Globus pallidus (tissue), 1 donor: ENCODE data around the gene C11orf58.

ENCODE experiments used
- DNase-seq: peaks from one replicate; pipeline ENCODE4 v3.0.0-alpha.2; 2015; ENCODE audit warnings: low spot score

The C11orf58 gene

GRCh38 chr11:16738193-16738946 is at the start of gene C11orf58:
C11orf58 (plus strand) TSS chr11:16738647; CDS start chr11:16738779, 132 bp downstream.
- peak; percentile 98 for DNase-seq

GRCh38 chr11:16690086-16690485 is 48.4 kb upstream of the C11orf58 start:
- no peak for DNase-seq

GRCh38 chr11:16703795-16704194 is 34.7 kb upstream of the C11orf58 start:
- DNase-seq, result no peak

DNA sequence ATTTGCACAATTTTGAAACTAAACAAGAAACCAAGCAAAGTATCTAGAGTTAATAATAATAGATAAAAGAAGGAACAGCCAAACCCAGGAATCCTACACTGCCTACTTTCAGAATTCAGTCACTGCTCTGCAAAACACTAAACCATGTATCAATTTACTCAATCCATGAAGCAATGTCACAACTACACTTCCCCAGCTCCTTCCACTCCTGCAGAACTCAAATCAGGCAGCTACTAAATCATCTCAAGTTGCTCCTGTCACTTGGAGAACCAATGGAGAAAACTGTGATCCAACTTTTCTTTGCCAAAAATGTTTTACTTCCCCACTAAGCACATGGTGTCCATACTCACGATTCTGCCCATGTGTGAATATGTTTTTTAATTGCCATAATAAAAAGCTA is 24.9 kb upstream of the C11orf58 start:
- no peak for DNase-seq

DNA sequence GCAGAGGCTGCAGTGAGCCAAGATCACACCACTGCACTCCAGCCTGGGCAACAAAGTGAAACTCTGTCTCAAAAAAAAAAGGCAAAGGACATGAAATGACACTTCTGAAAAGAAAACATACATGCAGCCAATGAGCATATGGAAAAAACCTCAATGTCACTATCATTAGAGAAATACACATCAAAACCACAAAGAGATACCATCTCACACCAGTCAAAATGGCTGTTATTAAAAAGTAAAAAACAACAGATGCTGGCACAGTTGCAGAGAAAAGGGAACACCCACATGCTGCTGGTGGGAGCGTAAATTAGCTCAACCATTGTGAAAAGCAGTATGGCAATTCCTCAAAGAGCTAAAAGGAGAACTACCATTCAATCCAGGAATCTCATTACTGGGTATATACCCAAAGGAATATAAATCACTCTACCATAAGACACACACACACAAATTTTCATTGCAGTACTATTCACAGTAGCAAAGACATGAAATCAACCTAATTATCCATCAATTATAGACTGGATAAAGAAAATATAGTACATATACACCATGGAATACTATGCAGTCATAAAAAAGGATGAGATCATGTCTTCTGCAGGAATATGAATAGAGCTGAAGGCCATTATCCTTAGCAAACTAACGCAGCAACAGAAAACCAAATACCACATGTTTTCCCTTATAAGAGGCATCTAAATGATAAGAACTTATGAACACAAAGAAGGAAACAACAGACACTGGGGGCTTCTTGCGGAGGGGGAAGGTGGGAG is 15.7 kb upstream of the C11orf58 start:
- DNase-seq, result no peak

DNA sequence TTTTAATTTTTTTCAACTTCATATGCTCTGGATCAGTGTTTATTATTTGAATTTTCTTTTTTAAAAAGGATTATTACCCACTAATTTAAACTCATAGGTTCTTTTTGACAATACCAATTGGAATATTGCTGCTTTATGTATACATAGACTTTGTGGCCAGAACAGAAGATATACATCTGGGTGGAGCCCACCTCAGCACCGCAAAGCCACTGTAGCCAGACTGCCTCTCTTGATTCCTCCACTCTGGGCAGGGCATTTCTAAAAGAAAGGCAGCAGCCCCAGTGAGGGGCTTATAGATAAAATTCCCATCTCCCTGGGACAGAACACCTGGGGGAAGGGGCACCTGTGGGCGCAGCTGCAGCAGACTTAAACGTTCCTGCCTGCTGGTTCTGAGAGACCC is 10.6 kb upstream of the C11orf58 start:
- no peak for DNase-seq

- DNase-seq, result no peak
Observed at GRCh38 chr11:16737818-16738192, 642 bp upstream of the C11orf58 start.

- no peak for DNase-seq
Observed at GRCh38 chr11:16738947-16739815, 734 bp downstream of the C11orf58 start.

DNA sequence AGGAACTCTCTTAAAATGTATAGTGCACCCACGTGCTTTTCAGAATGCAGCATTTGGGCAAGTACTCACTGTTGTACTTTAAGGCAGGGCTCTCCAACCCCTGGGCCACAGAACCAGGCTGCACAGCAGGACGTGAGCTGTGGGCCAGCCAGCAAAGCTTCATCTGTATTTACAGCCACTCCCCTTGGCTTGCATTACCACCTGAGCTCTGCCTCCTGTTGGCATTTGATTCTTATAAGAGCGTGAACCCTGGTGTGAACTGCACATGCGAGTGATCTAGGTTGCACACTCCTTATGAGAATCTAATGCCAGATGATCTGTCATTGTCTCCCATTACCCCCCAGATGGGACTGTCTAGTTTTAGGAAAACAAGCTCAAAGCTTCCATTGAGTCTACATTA is 3.0 kb downstream of the C11orf58 start:
- no peak for DNase-seq

DNA sequence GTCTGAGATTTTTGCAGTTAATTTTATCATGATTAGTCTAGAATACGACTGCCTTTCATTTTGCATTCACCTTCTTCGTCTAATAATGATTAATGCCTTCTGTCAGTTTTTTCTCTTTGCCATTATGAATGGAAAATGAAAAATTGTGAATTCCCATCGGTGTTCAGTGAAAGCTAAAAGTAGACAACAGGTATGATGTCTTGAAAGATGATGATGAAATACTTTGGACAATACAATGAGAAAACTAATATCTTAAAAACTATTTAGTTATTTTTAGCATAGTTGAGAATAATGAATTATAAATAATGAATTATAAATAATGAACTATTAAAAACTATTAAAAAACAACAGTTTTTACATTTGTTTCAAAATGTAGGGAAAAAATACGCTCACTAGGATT is 5.0 kb downstream of the C11orf58 start:
- DNase-seq, result no peak

DNA sequence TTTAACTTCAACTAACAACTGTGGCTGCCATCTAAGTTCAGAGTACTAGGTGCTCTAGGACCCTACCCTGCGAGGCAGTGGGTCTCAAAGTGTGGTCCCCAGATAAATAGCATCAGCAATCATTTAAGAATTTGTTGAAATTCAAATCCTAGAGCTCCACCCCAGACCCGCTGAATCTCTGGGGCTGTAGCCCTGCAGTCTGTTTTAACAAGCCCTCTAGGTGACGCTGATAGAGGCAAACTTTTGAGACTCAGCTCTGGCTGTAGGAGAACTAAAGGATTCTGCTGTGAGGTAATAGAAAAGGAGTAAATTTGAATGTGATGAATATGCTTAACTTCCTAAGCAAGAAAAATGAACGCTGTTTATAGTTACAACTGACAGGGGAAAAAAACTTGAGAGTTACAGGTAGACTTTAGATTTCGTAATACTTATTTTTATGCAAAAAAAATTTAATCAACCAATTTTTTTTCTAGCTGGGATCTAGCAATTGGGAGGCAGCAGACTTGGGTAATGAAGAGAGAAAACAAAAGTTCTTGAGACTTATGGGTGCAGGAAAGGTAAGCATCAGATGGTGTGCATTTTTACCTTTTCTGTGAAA is 5.8 kb downstream of the C11orf58 start:
- DNase-seq, result no peak

DNA sequence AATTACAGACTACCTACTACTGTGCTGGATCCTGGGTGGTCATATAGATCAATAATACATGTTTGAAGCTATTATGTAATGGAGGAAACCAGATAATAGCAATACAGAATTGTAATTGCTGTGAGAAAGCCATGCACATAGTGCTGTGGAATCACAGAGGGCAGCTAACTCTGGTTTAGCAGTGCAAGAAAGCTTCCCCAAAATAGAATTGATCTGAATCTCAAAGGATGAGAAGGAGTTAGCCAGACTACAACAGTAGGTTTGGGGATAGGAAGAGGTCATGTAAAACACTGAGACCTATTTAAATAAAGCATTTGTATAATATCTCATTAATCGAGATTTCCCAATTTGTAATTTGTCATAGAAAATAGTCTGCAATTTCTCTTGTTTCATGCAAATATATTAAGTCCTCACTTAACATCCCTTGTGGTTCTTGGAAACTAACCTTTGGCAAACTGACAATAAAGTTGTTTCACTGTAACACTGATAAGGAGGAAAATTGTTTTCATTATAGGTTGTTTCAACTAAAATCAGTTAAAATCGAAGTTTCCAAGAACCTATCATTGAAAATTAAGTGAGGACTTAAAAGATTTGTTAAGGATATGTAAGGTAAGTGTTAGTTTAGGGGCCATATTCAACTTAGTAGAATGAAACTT is 7.6 kb downstream of the C11orf58 start:
- DNase-seq, result no peak

DNA sequence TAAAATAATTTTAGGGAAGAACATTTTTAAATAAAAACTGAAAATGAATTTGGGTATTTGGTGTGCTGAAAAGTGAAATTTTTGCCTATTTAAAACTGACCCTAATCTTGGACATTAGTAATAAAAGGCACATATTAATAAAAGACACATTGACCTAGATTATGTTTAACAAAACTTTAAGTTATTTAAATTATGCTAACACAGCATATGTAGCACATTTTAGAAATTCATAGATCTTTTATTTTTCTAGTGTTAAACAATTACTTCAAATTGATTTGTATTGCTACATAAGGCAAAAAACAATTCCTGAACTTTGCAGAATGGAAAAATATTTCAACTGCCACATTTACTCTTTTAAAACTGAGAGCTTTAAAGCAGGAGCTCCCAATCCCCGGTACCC is 10.6 kb downstream of the C11orf58 start:
- no peak for DNase-seq

GRCh38 chr11:16749666-16750065 is 11.2 kb downstream of the C11orf58 start:
- no peak for DNase-seq

DNA sequence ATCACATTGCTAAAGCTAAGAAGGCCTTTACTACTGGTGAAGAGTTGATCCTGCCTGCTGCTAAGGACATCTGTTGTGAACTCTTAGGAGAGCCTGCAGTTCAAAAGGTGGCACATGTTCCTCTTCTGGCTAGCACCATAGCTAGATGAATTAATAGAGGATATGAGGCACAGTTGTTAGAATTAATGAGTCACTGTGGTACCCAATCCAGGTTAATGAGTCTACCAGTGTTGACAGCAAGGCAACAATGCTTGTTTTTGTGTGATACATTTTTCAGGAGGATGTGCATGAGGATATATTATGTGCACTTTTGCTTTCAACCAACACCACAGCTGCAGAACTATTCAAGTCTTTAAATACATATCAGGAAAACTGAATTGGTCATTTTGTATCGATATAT is 12.0 kb downstream of the C11orf58 start:
- DNase-seq, result no peak

DNA sequence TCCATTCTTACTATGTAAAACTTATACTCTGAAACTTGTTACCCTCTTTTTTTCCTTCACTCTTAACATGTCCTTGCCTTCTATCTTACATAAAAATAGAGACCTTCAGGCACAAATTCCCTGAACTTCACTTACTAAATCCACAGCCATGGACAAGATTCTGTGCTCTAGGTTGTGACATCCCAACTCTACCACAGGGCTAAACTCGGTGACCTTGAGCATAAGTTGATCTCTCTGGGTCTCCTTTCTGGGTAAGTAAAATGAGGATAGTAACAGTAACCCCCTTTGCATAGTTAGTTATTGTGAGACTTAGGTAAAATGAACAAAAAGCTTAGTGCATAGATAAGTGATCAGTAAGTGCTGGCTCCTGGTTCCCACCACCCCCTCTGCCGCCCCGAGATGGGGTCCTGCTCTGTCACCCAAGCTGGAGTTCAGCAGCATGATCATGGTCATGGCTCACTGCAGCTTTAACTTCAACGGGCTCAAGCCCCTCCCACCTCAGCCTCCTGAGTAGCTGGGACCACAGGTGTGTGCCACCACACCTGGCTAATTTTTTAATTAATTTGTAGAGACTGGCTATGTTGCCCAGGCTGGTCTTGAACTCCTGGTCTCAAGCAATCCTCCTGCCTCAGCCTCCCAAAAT is 20.1 kb downstream of the C11orf58 start:
- no peak for DNase-seq

- no peak for DNase-seq
Observed at GRCh38 chr11:16759857-16760508, 21.5 kb downstream of the C11orf58 start.

DNA sequence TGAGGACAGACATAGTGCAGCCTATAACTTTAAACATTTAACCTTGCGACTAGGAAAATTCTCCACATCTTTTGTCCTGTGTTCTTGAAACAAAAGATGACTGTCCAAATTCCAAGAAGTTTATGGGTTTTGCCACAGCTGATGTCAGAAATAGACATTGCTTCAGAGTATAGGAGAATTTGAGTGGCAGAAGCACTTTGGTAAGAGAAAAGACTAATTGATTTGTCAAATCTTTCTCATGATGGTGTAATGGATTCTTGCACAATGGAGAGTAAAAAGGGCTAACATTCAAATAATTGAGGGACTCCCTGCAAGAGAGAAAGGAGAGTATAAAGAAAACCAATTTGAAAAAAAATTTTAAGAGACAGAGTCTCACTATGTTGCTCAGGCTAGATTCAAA is 25.3 kb downstream of the C11orf58 start:
- no peak for DNase-seq

GRCh38 chr11:16764888-16765287 is 26.4 kb downstream of the C11orf58 start:
- no peak for DNase-seq

GRCh38 chr11:16767137-16767536 is 28.7 kb downstream of the C11orf58 start:
- DNase-seq, result no peak

GRCh38 chr11:16767957-16768356 is 29.5 kb downstream of the C11orf58 start:
- no peak for DNase-seq
